ENCODE results near the gene UBE3C. TPM values are rescaled to one million over a fixed set of nuclear protein-coding genes. Genes with fewer than 3 reads are reported as not detected.
"Not testable (repeated sequence)": the region's sequence is repeated elsewhere in the genome, so short reads cannot be mapped to it uniquely, and the experiment has no call there.

UBE3C gene
- total RNA-seq, 1 donor from 2014 or later = 90.0 TPM

- not testable (repeated sequence) for DNase-seq
Observed at GRCh38 chr7:157130849-157131248, 7.9 kb upstream of the UBE3C start.

- DNase-seq = no peak
Observed at GRCh38 chr7:157132796-157133195, 5.9 kb upstream of the UBE3C start.

GRCh38 chr7:157133304-157133703 is 5.4 kb upstream of the UBE3C start:
- DNase-seq = no peak

GRCh38 chr7:157136372-157136771 is 2.4 kb upstream of the UBE3C start:
- no peak for DNase-seq

GRCh38 chr7:157138101-157138423 is 664 bp upstream of the UBE3C start:
- DNase-seq = no peak

GRCh38 chr7:157139111-157139809 is 534 bp downstream of the UBE3C start:
- DNase-seq = peak; percentile 30

GRCh38 chr7:157139810-157140510 is 1.2 kb downstream of the UBE3C start:
- no peak for DNase-seq

- no peak for DNase-seq
Observed at GRCh38 chr7:157140511-157140905, 1.8 kb downstream of the UBE3C start.

GRCh38 chr7:157141525-157142060 is 2.9 kb downstream of the UBE3C start:
- no peak for DNase-seq

- DNase-seq = no peak
Observed at GRCh38 chr7:157143788-157144187, 5.1 kb downstream of the UBE3C start.

GRCh38 chr7:157149317-157149716 is 10.6 kb downstream of the UBE3C start:
- DNase-seq = no peak

GRCh38 chr7:157150882-157151281 is 12.2 kb downstream of the UBE3C start:
- peak; percentile 56 for DNase-seq

GRCh38 chr7:157151626-157152339 is 13.1 kb downstream of the UBE3C start:
- DNase-seq = no peak

- DNase-seq = no peak
Observed at GRCh38 chr7:157152391-157152937, 13.7 kb downstream of the UBE3C start.

GRCh38 chr7:157153260-157153659 is 14.5 kb downstream of the UBE3C start:
- no peak for DNase-seq

- DNase-seq = no peak
Observed at GRCh38 chr7:157155959-157156358, 17.2 kb downstream of the UBE3C start.

GRCh38 chr7:157158400-157158799 is 19.7 kb downstream of the UBE3C start:
- DNase-seq = no peak

GRCh38 chr7:157159537-157159936 is 20.8 kb downstream of the UBE3C start:
- not testable (repeated sequence) for DNase-seq

GRCh38 chr7:157160433-157160832 is 21.7 kb downstream of the UBE3C start:
- no peak for DNase-seq

- no peak for DNase-seq
Observed at GRCh38 chr7:157165987-157166386, 27.3 kb downstream of the UBE3C start.

GRCh38 chr7:157168571-157168970 is 29.8 kb downstream of the UBE3C start:
- DNase-seq = no peak

- no peak for DNase-seq
Observed at GRCh38 chr7:157176771-157177170, 38.0 kb downstream of the UBE3C start.

Data from tongue (tissue), 2 donors.